Measurements from ENCODE around the gene ELMO1. TPM values are rescaled to one million over a fixed set of nuclear protein-coding genes. Genes with fewer than 3 reads are reported as not detected.

ELMO1 gene
- total RNA-seq, 1 experiment from 2014 or later = 1.1 TPM

- TF ChIP-seq REST (IDR thresholded peaks at IDR 0.05; ENCODE audit: low read depth) (no peak), CTCF (IDR thresholded peaks at IDR 0.05 in 2 of 3, conservative IDR thresholded peaks at IDR 0.05 in 1 of 3; ENCODE audit: borderline replicate concordance in 1 of 3, insufficient read depth in 1 of 3, low read depth in 2 of 3, low read length in 2 of 3) (no peak), SRF (IDR thresholded peaks at IDR 0.05; ENCODE audit: low read depth) (no peak), POLR2A (IDR thresholded peaks at IDR 0.05; ENCODE audit: borderline replicate concordance, extremely low read depth, insufficient read depth, insufficient read length) (no peak), SIN3A (IDR thresholded peaks at IDR 0.05; ENCODE audit: low read depth) (no peak), ELF1 (IDR thresholded peaks at IDR 0.05; ENCODE audit: borderline replicate concordance, low read depth) (no peak), RAD21 (IDR thresholded peaks at IDR 0.05; ENCODE audit: low read depth) (no peak), JUND (IDR thresholded peaks at IDR 0.05) (no peak)
Observed at GRCh38 chr7:37149051-37149772, 299.5 kb downstream of the ELMO1 start (continued).

- Histone ChIP-seq H3K27ac (ENCODE audit: low read depth, low read length) (no peak overlapping the region), H4K20me1 (ENCODE audit: insufficient read depth) (no peaks in the 10 kb centered on the region), H3K9me2 (ENCODE audit: insufficient read depth) (no peaks in the 10 kb centered on the region), H3K9me3 (ENCODE audit: control insufficient read depth in 1 of 2, insufficient read depth in 1 of 2, low read depth in 1 of 2, low read length in 2 of 2) (no peaks in the 10 kb centered on the region), H3K36me3 (ENCODE audit: control insufficient read depth in 1 of 2, insufficient read depth in 2 of 2, low read length in 2 of 2) (no peaks in the 10 kb centered on the region), H3K27me3 (ENCODE audit: insufficient read depth, low read length) (no peaks in the 10 kb centered on the region), H3K9ac (ENCODE audit: low read length) (no peak overlapping the region), H2AFZ (ENCODE audit: low read depth, low read length, poor library complexity, severe bottlenecking) (no peak overlapping the region), H3K79me2 (ENCODE audit: insufficient read depth, low read length) (no peaks in the 10 kb centered on the region), H3K4me1 (ENCODE audit: control insufficient read depth in 1 of 2, insufficient read depth in 2 of 2, low read length in 2 of 2) (no peaks in the 10 kb centered on the region), H3K4me2 (ENCODE audit: low read length) (no peak overlapping the region), H3K4me3 (replicated peaks in 1 of 2; ENCODE audit: low read depth in 1 of 2, low read length in 2 of 2) (no peak overlapping the region)
- ATAC-seq (no peak), DNase-seq (ENCODE audit: low read depth, low spot score) (no peak)
- no TSS peak for BruUV-seq (replicated peaks)
- intact Hi-C loops (cut with micrococcal nuclease) = no loop called here
- ChIA-PET POLR2A (no interaction called here), CTCF (no interaction called here), RAD21 (ENCODE audit: low non-redundant PET in 1 of 2, low total read pairs in 2 of 2, uncharacterized antibody in 2 of 2, unreplicated experiment in 2 of 2) (no interaction called here)
- TF ChIP-seq POLR2AphosphoS5 (IDR thresholded peaks at IDR 0.05; ENCODE audit: low read depth, low read length) = no peak
- no peak for TF ChIP-seq ZFX (IDR thresholded peaks at IDR 0.05)
- no peak for TF ChIP-seq CTCF (IDR thresholded peaks at IDR 0.05 in 2 of 3, conservative IDR thresholded peaks at IDR 0.05 in 1 of 3; ENCODE audit: borderline replicate concordance in 1 of 3, insufficient read depth in 1 of 3, low read depth in 2 of 3, low read length in 2 of 3)
- TF ChIP-seq ZBTB33 (IDR thresholded peaks at IDR 0.05; ENCODE audit: extremely low read depth, insufficient replicate concordance, low read length) = no peak
Observed at GRCh38 chr7:37145682-37146081, 303.0 kb downstream of the ELMO1 start.
